Forelimb muscle (tissue), 1 donor: ENCODE data around the gene CELF5. TPM values are rescaled to one million over a fixed set of nuclear protein-coding genes. Genes with fewer than 3 reads are reported as not detected.
"Not testable (repeated sequence)": the region's sequence is repeated elsewhere in the genome, so short reads cannot be mapped to it uniquely, and the experiment has no call there.

ENCODE experiments used
- DNase-seq: peaks from one replicate; pipeline ENCODE4 v3.0.0-alpha.2; 2013; ENCODE audit warnings: low read depth
- polyA plus RNA-seq: library from polyadenylated mRNA; unstranded; fragments of 120-200 nt; gene quantifications from one replicate; pipeline ENCODE4 v1.2.1, GENCODE V29; 2013; ENCODE audit not compliant: insufficient read length

CELF5 gene
- polyA plus RNA-seq, 1 donor = 0.15 TPM

DNA sequence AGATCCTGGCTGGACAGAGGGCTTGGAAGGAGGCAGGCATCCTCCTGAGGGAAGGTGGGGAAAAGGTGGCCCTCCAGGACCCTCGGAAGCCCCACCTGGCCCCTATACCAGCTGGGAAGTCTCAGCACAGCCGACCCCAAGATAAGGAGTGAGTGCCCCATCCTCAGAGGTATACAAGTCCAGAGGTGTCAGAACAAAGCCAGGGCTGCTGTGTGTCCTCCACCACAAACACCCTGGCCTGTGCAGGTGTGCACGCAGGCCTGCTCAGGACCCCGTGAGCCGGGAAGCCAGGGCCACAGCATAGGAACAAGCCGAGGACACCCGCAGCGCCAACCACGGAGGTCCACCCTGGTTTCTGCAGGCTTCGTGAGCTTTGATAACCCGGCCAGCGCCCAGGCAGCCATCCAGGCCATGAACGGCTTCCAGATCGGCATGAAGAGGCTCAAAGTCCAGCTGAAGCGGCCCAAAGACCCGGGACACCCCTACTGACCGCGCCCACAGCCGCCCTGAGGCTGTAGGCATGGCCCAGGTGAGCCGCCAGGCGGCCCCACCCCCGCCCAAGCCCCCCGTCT is 68.6 kb downstream of the CELF5 start:
- no peak for DNase-seq

DNA sequence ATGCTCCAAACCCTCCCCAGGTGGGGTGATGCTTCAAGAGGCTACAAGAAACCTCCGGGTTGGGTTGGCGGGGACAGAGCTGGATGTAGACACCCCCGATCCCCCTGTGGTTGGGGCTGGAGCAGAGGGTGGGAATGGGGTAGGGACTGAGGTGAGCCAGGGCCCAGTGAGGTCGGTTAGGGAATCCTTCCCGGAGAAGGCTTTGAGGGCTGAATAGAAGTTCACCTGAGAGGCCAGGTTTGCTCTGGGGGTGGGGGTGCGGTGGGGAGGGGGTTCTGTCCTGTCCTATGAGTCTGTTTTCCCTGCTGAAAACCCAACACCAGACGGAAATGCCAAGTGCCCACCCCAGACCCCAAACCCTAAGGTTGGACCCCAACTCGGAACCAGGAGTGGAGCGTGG is 69.1 kb downstream of the CELF5 start:
- DNase-seq = no peak

DNA sequence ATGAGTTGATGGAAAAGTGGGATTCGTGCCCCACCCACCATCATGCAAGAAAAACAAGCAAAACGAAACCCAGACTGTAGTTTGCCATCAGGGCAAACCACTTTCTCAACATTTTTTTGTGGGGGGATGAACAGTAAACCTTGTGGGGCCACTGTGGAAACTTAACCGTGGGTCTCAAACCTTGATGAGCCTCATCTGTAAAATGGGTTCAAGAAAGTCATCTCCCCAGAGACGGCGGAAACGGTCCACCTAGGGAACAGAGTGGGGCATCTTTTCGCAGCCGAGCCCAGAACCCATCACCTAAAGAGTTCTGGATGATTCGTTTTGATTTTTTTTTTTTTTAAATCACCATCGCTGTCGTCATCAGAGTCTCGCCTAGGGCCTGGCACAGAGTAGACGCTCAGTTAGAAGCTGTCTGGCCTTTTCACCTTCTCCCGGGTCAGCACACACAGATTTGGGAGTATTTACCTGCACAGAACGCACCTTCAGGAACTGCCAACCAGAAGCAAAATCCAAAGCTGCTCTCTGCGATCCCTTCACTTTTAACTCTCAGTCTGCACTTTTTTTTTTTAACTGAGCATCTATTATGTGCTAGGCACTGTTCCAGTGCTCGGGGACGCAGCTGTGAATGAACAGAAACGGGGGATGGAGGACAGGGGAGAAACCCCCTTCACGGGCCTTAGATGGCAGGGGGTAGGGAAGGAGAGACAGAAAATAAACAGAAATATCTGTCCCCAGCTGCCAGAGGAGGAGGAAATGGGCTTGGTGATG is 69.8 kb downstream of the CELF5 start:
- no peak for DNase-seq

DNA sequence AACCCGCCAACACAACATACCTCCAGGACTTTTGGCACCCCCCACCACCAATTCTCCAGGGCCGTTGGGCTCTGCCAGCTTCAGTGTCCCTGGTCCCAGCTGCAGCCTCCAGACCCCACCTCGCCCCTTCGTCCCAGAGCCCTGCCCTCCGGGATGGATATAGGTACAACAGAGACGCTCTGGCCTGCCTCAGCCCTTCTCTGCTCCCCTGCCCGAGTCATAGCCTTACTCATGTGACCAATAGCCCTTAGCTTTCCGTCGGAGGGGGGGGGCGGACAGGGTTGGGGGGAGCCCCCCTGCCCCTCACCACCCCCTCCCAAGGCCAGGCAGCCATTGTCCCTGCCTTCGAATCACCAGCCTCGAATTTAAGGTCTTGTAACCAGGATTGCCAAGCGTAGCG is 71.1 kb downstream of the CELF5 start:
- no peak for DNase-seq

DNA sequence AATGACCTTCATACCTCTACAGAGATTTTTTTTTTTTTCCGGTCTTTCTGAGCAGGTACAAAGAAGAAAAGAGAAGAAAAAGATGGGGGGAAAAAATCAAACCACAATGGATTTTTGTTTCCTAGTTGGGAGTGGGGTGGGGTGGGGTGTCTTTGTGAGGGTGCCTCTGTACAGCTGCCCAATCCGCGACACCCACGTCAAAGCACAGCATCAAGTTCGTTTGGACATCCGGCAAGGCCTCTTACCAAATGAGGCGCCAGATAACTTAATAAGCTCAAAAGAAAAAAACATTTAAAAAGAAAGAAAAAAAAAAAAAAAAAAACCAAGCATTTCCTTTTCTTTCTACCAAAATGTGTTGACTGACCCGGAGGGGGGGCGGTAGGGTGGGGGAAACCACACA is 71.6 kb downstream of the CELF5 start:
- no peak for DNase-seq

DNA sequence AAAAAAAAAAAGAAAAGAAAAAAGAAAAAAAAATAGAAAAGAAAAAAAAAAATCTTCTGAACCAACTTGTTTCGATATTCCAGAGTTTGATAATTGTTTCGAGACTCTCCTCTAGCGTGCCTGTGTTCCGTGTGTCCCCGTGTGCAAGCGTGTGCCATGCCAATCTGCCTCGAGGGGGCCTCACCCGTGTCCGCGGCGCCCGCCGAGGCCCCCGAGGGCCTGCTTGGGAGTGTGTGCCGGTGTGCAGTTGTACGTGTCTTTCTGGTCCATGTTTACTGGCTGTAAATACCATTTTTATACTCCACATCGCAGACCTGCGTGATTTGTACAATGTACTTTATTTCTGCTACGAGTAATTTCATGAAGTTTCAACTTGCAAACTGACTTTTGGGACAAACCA is 72.0 kb downstream of the CELF5 start:
- DNase-seq = no peak

DNA sequence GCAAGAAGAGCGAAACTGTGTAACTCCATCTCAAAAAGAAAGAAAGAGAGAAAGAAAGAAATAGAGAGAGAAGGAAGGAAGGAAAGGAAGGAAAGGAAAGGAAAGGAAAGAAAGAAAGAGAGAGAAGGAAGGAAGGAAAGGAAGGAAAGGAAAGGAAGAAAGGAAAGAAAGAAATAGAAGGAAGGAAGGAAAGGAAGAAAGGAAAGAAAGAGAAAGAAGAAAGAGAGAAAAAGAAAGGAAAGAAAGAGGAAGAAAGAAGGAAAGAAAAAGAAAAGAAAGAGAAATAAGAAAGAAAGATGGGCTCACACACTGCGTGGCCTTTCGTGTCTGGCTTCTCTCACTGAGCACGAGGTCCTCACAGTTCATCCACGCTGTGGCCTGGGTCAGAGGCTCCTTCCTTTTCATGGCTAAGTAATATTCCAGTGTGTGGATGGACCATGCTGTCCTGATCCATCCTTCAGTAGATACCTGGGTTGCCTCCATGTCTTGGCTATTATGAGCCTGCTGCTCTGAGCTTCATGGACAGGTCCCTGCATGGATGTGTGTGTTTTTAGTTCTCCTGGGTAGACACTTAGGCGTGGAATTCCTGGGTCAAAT is 74.5 kb downstream of the CELF5 start:
- DNase-seq = no peak

DNA sequence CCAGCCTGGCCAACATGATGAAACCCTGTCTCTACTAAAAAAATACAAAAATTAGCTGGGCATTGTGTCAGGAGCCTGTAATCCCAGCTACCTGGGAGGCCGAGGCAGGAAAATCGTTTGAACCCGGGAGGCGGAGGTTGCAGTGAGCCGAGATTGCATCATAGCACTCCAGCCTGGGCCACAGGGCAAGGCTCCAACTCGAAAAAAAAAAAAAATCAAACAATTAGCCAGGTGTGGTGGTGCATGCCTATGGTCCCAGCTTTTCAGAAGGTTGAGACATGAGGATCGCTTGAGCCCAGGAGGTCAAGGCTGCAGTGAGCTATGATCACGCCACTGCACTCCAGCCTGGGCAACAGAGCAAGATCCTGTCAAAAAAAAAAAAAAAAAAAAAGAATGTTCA is 76.1 kb downstream of the CELF5 start:
- not testable (repeated sequence) for DNase-seq

DNA sequence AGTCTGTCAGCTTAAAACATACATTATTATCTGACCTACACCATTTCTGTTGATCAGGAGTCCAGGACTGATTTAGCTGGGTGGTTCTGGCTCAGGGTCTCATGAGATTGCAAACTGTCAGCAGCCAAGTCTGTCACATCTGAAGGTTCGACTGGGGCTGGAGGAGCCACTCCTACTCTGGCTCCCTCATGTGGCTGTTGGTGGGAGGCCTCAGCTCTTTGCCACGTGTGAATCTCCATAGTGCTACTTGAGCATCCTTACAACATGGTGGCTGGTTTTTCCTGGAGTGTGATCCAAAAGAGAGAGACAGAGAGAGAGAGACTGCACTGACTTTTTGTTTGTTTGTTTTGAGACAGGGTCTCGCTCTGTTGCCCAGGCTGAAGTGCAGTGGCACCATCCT is 78.3 kb downstream of the CELF5 start:
- no peak for DNase-seq

DNA sequence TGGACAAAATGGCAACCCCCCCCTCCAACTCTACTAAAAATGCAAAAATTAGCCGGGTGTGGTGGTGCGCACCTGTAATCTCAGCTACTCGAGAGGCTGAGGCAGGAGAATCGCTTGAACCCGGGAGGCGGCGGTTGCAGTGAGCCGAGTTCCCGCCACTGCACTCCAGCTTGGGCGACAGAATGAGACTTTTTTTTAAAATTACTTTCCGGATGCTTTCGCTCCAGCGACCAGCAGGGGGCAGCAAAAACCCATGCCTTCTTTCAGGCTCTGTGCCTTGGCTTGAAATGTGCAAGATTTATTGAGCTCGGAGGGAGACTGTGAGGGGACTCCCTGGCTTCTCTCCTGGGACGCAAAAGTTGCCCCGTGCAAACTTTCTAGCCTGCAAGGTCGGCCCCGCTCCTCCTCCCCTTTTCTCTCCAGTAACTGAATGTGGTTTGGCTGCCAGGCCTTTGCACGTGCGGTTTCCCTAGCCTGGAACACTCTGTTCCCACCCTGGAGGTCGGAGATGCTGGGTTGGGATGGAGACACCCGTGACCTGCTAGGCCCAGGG is 80.5 kb downstream of the CELF5 start:
- peak; percentile 25 for DNase-seq

DNA sequence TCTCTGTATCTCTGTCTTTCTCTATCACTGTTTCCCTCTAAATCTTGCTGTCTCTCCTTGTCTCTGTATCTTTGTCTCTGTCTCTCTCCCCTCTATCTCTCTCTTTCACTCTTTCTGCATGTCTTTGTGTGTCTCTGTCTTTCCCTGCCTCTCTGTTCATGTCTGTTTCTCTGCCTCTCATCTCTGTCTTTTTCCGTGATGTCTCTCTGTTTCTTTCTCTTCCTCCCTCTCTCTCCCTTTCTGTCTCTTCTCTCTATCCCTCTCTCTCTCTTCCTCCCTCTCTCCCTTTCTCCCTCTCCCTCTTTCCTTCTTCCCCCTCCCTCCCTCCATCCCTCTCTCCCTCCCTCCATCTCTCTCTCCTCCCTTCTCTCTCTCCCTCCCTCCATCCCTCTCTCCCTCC is 85.3 kb downstream of the CELF5 start:
- DNase-seq = no peak

DNA sequence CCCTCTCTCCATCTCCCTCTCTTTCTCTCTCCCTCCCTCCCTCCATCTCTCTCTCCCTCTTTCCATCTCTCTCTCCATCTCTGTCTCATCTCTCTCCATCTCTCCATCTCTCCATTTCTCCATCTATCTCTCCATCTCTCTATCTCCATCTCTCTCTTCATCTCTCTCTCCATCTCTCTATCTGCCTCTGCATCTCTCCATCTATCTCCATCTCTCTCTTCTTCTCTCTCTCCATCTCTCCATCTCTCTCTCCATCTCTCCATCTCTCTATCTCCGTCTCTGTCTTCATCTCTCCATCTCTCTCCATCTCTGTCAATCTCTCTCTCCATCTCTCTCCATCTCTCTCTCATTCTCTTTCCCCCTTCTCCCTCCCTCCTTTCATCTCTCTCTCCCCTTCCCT is 85.8 kb downstream of the CELF5 start:
- no peak for DNase-seq

DNA sequence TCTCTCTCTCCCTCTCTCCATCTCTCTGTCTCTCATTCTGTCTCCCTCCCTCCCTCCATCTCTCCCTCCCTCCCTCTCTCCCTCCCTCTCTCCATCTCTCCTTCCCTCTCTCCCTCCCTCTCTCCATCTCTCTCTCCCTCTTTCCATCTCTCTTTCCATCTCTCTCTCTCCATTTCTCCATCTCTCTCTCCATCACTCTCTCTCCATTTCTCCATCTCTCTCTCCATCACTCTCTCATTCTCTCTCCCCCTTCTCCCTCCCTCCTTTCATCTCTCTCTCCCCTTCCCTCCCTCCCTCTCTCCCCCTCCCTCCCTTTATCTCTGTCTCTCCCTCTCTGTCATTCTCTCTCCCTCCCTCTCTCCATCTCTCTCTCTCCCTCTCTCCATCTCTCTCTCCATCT is 86.2 kb downstream of the CELF5 start:
- DNase-seq = no peak

DNA sequence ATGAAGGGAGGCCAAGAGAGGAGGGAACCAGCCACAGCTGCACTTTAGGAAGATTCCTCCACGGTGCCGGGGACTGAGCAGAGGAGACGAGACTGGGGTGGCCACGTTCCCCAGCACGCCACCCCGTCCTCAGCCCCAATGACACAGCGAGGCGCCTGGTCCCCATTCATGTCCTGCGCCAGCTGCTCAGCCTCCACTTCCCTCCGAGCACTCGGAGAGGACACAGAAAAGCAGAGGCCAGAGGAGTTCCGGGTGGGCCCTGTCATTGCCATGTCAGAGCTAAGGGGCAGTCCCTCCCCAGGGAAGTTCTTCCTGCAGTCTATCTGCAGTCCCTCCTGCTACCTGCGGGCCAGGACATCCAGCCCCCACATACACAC is 88.7 kb downstream of the CELF5 start:
- no peak for DNase-seq

DNA sequence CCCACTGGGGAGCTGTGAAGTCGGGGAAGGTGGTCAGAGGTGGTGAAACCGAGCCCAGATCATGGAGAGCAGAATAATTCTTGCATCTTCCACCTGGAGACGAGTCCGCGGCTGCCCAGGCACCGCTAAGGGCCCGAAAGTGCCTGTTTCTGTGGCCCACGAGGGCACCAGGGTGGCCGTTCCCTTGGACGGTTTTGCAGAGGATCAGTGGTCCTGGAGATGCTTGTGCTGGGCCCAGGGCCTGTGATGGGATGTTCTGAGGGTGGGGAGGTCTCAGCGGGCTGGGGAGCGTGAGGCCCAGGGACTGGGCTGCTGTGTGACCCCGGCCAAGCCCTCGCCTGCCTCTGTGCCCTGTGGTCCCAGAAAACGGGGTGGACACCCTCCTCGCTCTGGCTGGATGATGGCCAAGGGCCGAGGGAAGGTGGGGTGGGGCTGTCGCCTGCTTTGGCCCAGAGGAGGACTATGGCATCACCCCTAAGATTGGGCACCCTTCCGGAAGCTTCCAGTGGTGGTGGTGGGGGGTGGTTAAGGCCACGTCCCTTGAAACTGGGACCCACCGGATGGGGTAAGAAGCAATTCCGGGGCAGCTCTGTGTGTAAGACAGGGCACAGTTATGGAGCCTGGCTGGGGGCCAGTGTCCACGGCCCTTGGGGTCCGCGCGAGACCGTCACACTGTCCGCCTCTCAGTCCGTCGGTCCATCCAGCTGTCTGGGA is 90.7 kb downstream of the CELF5 start:
- no peak for DNase-seq

DNA sequence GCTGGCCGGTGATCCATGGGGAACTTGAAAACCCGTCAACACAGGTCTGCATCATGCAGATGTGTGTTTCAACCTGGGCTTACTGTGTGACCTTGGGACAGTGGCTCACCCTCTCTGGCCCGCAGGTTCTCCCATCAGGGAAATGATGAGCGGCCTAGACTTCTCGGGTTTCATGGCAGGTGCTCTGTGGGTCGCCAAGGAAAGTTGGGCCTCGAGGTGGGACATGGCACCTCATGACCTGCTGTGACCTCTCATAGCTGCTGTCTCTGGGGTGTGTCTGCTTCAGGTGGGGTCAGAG is 91.2 kb downstream of the CELF5 start:
- DNase-seq = no peak

DNA sequence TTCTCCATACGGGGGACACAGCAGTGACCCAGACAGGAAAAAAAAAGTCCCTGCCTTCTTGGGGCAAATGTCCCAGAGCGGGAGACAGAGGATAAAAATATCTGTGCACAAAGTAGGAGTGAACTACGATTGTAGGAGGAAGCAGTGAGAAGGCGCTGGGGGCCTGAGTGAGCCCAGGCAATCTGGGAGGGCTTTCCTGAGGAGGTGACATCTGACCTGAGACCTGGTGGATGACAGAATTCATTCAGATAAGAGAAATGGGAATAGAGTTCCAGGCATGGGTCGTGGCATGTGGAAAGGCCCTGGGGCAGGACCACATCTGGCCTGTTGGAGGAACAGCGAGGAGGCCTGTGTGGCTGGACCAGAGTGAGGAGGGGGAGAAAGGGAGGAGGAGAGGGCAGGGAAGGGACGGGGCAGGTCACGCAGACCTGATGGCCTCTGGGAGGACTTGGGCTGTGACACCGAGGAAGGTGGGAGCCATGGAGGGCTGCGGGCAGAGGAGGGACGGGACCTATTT is 91.7 kb downstream of the CELF5 start:
- DNase-seq = no peak

DNA sequence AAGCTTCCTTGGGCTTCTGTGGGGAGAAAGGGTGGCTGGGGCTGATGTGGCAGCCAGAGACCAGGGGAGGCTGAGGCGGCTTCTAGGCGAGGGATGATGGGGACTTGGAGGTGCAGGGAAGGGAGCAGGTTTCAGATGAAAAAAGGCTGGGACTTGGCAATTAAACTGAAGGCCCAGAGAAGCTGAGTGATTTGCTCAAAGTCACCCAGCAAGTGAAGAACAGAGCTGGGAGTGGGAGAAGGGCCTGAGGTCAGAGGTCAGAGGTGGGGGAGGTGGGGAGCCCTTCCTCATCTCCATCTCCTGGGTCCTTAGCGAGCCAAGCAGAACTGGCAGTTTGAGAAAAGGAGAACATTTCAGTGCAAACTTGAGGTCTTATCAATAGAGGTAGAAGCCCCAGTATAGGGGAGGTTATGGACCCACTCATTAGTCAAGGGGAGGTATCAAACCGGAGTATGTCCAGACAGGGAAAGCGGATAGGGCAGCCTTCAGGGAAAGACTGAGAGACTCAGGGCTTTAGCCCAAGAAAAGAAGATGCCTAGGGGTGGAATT is 92.3 kb downstream of the CELF5 start:
- no peak for DNase-seq

DNA sequence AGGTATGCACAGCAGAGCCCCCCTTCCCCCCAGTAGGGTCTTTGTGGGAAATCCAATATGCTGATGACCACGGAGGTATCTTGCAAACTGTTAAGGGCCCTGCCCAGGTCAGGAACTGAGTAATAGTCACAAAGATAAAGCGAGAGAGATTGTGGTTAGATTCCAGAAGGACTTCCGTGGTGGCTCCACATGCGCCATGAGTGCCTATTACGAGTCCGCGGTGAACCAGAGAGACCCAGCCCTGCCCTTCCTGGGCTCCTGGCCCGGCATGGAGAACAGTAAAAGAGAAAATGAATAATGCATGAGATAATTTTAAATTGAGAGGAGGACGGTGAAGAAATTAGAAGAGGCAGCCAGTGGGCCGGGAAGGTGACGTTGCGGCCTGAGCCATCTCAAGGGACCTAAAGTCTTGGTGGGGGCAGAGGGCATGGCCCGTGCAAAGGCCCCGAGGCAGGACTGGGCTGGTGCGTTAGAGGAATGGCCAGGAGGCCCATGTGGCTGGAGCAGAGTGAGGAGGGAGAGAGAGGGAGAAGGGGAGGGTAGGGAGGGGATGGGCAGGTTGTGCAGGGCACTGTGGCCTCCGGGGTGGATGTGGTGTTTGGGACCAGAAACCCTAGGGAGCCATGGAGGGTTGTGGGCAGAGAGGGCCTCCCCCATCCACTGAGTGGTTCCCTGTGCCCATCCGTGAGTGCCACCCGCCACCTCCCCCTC is 95.3 kb downstream of the CELF5 start:
- no peak for DNase-seq

DNA sequence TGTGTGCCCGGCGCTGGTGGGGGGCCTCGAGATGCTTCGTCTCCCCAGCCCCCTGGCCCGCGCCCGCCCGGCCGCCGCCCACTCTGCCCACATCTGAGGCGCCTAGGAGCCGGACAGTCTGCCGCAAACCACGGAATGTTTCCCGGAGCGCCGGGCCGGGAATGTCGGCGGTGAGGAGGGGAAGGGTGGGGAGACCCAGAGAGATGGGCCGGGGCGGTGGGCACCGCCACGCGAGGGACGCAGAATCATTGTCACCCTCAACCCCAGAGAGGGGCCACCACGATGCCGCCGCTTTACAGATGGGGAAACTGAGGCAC is 95.9 kb downstream of the CELF5 start:
- DNase-seq = no peak

DNA sequence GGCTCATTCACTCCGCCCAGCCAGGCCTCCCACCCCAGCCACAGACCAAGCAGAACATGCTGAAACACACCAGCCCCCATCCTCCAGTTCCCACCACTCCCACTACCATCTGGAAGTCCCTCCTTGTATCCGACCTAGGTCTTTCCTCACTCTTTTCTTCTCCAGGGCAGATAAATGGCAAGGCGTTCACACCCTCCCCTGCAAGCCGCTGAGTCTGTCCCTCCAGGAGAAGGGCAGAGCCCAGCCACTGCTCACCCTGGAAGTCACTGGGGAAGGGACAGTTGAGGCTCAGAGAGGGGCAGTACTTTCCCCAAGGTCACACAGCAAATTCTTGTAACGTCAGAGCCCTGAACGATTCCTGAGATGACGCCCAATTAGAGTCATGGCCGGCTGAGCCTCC is 96.4 kb downstream of the CELF5 start:
- no peak for DNase-seq

DNA sequence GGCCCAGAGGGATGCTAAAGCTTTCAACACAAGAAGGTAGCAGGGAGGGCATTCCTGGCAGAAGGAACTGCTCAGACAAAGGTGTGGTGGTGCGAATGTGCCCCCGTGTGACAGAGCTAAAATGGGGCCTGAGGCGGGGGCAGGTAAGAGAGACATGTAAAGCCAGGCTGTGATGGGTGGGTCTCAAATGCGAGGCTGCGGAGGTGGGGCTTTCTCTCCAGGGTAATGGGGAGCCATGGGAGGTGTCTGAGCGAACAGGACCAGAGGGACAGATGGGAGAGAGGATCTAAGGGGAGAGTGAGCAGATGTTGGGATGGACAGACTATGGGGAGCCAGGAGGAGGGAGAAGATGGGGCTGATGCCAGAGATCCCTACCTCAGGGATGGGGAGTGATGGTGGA is 97.2 kb downstream of the CELF5 start:
- no peak for DNase-seq
